WTC11 (cell line): ENCODE data around the gene OPRD1. TPM values are rescaled to one million over a fixed set of nuclear protein-coding genes. Genes with fewer than 3 reads are reported as not detected.

Experiments used
- ATAC-seq: fragments of 200-7000 bp; cut with Tn5 transposase; 2 replicates; pipeline ENCODE4 v1.10.0; 2021; ENCODE audit warnings: mild to moderate bottlenecking, moderate library complexity
- CTCF ChIA-PET: fragments of 300-600 bp; sonication (Branson Sonifier 250); formaldehyde crosslinking; loops from one replicate; lab custom pipeline; 2021; ENCODE audit warnings: antibody characterized with exemption; lab: Charles Lee
- POLR2A ChIA-PET: fragments of 350-600 bp; sonication (Branson Sonifier 250); formaldehyde crosslinking; loops from one replicate; lab custom pipeline; 2021; ENCODE audit warnings: antibody characterized with exemption; lab: Charles Lee
- DNase-seq: peaks from one replicate; pipeline ENCODE4 v3.0.0; 2021; ENCODE audit warnings: low spot score
- H3K27ac Mint-ChIP-seq: 2 replicates; pipeline ENCODE4 v1.8.0; 2021; ENCODE audit warnings: mixed read lengths
- H3K27me3 Mint-ChIP-seq: 2 replicates; pipeline ENCODE4 v1.8.0; 2021; ENCODE audit warnings: low read depth, mild to moderate bottlenecking, moderate library complexity, mixed read lengths
- H3K36me3 Mint-ChIP-seq: 2 replicates; pipeline ENCODE4 v1.8.0; 2021; ENCODE audit warnings: mixed read lengths
- H3K4me1 Mint-ChIP-seq: 2 replicates; pipeline ENCODE4 v1.8.0; 2022; ENCODE audit warnings: mixed read lengths
- H3K4me3 Mint-ChIP-seq: 2 replicates; pipeline ENCODE4 v1.8.0; 2021; ENCODE audit warnings: mild to moderate bottlenecking, moderate library complexity, mixed read lengths
- H3K9me3 Mint-ChIP-seq: 2 replicates; pipeline ENCODE4 v1.8.0; 2021; ENCODE audit warnings: mixed read lengths
- ATF6 ChIP-seq: sonication (generic); formaldehyde crosslinking; IDR thresholded peaks from 2 replicates; pipeline ENCODE4 v1.8.1; 2023; ENCODE audit warnings: mild to moderate bottlenecking, missing genetic modification reagents
- ERG ChIP-seq: fragments of 250-450 bp; sonication (Bioruptor Pico); IDR thresholded peaks from 2 replicates; pipeline ENCODE4 v1.8.0; 2021; ENCODE audit warnings: mild to moderate bottlenecking
- FOXP4 ChIP-seq: sonication (generic); formaldehyde crosslinking; IDR thresholded peaks from 2 replicates; pipeline ENCODE4 v1.8.0; 2022; ENCODE audit warnings: mild to moderate bottlenecking, missing genetic modification reagents
- IRF2 ChIP-seq: sonication (generic); formaldehyde crosslinking; IDR thresholded peaks from 2 replicates; pipeline ENCODE4 v1.8.0; 2022; ENCODE audit warnings: low read depth, missing genetic modification reagents, borderline replicate concordance
- KAT7 ChIP-seq: sonication (generic); formaldehyde crosslinking; IDR thresholded peaks from 2 replicates; pipeline ENCODE4 v1.8.1; 2023; ENCODE audit warnings: missing genetic modification reagents, mild to moderate bottlenecking, borderline replicate concordance
- MXD4 ChIP-seq: fragments of 250-450 bp; sonication (Bioruptor Pico); IDR thresholded peaks from 2 replicates; pipeline ENCODE4 v1.8.0; 2021; ENCODE audit warnings: mild to moderate bottlenecking, moderate library complexity, borderline replicate concordance
- MYBL2 ChIP-seq: sonication (generic); formaldehyde crosslinking; IDR thresholded peaks from 2 replicates; pipeline ENCODE4 v1.8.1; 2023; ENCODE audit warnings: mild to moderate bottlenecking, moderate library complexity, missing genetic modification reagents
- SMAD4 ChIP-seq: sonication (generic); formaldehyde crosslinking; IDR thresholded peaks from 2 replicates; pipeline ENCODE4 v1.8.0; 2022; ENCODE audit warnings: mild to moderate bottlenecking, missing genetic modification reagents
- STAT6 ChIP-seq: sonication (generic); formaldehyde crosslinking; conservative IDR thresholded peaks from 2 replicates; pipeline ENCODE4 v1.8.1; 2023; ENCODE audit warnings: mild to moderate bottlenecking, low read depth, missing genetic modification reagents, moderate library complexity
- TEAD1 ChIP-seq: sonication (generic); formaldehyde crosslinking; IDR thresholded peaks from 2 replicates; pipeline ENCODE4 v1.8.0; 2022; ENCODE audit warnings: mild to moderate bottlenecking, missing genetic modification reagents
- ZMAT4 ChIP-seq: fragments of 250-450 bp; sonication (Bioruptor Pico); IDR thresholded peaks from 2 replicates; pipeline ENCODE4 v1.9.0; 2021; ENCODE audit warnings: mild to moderate bottlenecking
- ZNF396 ChIP-seq: fragments of 250-450 bp; sonication (Bioruptor Pico); IDR thresholded peaks from 2 replicates; pipeline ENCODE4 v1.8.0; 2021; ENCODE audit warnings: mild to moderate bottlenecking, moderate library complexity, borderline replicate concordance
- ZNF425 ChIP-seq: fragments of 250-450 bp; sonication (Bioruptor Pico); conservative IDR thresholded peaks from 2 replicates; pipeline ENCODE4 v1.9.0; 2021; ENCODE audit warnings: mild to moderate bottlenecking
- total RNA-seq: library from RNA; stranded (reverse); gene quantifications from 3 replicates; pipeline ENCODE4 v1.2.3, GENCODE V29; 2021
- TF ChIP-seq, protein P1 (sequence below): sonication (generic); formaldehyde crosslinking; IDR thresholded peaks from 2 replicates; pipeline ENCODE4 v1.8.1; 2023; ENCODE audit warnings: mild to moderate bottlenecking, missing genetic modification reagents, moderate library complexity
- TF ChIP-seq, protein P2 (sequence below): sonication (generic); formaldehyde crosslinking; IDR thresholded peaks from 2 replicates; pipeline ENCODE4 v1.8.0; 2022; ENCODE audit warnings: mild to moderate bottlenecking, missing genetic modification reagents

Gene OPRD1
- total RNA-seq, 1 experiment from 2014 or later = 2.2 TPM

- POLR2A ChIA-PET = no interaction called here
- no peak for ATAC-seq
Measured at GRCh38 chr1:28783363-28783762, 28.6 kb upstream of the OPRD1 start.

GRCh38 chr1:28789412-28789811 is 22.6 kb upstream of the OPRD1 start:
- no peaks in the 10 kb centered on the region; the same call in none of the 2 replicates for H3K27me3 Mint-ChIP-seq
- ATAC-seq = no peak
- H3K4me1 Mint-ChIP-seq = peaks cover 13% of the 10 kb centered on the region
- CTCF ChIA-PET = interaction anchor here (0.7 kb wide), 2 partner anchors 88 to 184 kb away, joined by 3 to 4 read pairs; no protein-coding TSS in a partner anchor
- no peaks in the 10 kb centered on the region for H3K36me3 Mint-ChIP-seq
- H3K4me3 Mint-ChIP-seq = no peak overlapping the region
- POLR2A ChIA-PET = no interaction called here
- H3K9me3 Mint-ChIP-seq = peaks cover 5% of the 10 kb centered on the region; the same call in 1 of the 2 replicates
- DNase-seq = no peak
- no peak overlapping the region for H3K27ac Mint-ChIP-seq
- TF ChIP-seq, protein P1, sequence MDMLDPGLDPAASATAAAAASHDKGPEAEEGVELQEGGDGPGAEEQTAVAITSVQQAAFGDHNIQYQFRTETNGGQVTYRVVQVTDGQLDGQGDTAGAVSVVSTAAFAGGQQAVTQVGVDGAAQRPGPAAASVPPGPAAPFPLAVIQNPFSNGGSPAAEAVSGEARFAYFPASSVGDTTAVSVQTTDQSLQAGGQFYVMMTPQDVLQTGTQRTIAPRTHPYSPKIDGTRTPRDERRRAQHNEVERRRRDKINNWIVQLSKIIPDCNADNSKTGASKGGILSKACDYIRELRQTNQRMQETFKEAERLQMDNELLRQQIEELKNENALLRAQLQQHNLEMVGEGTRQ (CRISPR knock-in tag) = no peak
- TF ChIP-seq ERG (CRISPR knock-in tag) (no peak), MYBL2 (CRISPR knock-in tag) (no peak), ATF6 (CRISPR knock-in tag) (no peak), FOXP4 (CRISPR knock-in tag) (no peak)

More at GRCh38 chr1:28783363-28783762, 28.6 kb upstream of the OPRD1 start:
- DNase-seq = no peak
- CTCF ChIA-PET = interaction anchor here (0.7 to 8.1 kb wide), 11 partner anchors 8 to 339 kb away, joined by 3 to 179 read pairs (median 5); no protein-coding TSS in a partner anchor
- no peak overlapping the region for H3K27ac Mint-ChIP-seq
- H3K27me3 Mint-ChIP-seq = no peaks in the 10 kb centered on the region; the same call in 1 of the 2 replicates
- H3K9me3 Mint-ChIP-seq = no peaks in the 10 kb centered on the region
- H3K4me3 Mint-ChIP-seq = no peak overlapping the region
- TF ChIP-seq, protein P1 (CRISPR knock-in tag) = no peak
- TF ChIP-seq STAT6 = no peak
- no peak for TF ChIP-seq TEAD1
- no peak for TF ChIP-seq IRF2 (CRISPR knock-in tag)
- TF ChIP-seq ZNF425 (CRISPR knock-in tag) = no peak
- TF ChIP-seq ZMAT4 (CRISPR knock-in tag) = no peak
- no peak for TF ChIP-seq MXD4
- TF ChIP-seq, protein P2, sequence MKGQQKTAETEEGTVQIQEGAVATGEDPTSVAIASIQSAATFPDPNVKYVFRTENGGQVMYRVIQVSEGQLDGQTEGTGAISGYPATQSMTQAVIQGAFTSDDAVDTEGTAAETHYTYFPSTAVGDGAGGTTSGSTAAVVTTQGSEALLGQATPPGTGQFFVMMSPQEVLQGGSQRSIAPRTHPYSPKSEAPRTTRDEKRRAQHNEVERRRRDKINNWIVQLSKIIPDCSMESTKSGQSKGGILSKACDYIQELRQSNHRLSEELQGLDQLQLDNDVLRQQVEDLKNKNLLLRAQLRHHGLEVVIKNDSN = no peak
- no peak for TF ChIP-seq KAT7 (CRISPR knock-in tag)
- no peak for TF ChIP-seq SMAD4 (CRISPR knock-in tag)
- no peak for TF ChIP-seq ZNF396 (CRISPR knock-in tag)
- TF ChIP-seq, all 79 proteins: peak for 0
- Mint-ChIP-seq H3K36me3 (no peaks in the 10 kb centered on the region), H3K4me1 (peaks cover 9% of the 10 kb centered on the region)
